ENCODE measurements around the gene TGM4.
"Not testable (repeated sequence)": the region's sequence is repeated elsewhere in the genome, so short reads cannot be mapped to it uniquely, and the experiment has no call there.

The TGM4 gene

GRCh38 chr3:44874308-44874707, at the start of gene TGM4:
Gene TGM4, plus strand, starts transcription at chr3:44874608. Its CDS starts 71 bp downstream, at chr3:44874679.
- DNase-seq: no peak

GRCh38 chr3:44825264-44825925, 49.0 kb upstream of the TGM4 start:
- no peak for DNase-seq

- no peak for DNase-seq
Observed at GRCh38 chr3:44827196-44827595, 47.2 kb upstream of the TGM4 start.

- DNase-seq: no peak
Observed at GRCh38 chr3:44831232-44831631, 43.2 kb upstream of the TGM4 start.

- DNase-seq: no peak
Observed at GRCh38 chr3:44832032-44832431, 42.4 kb upstream of the TGM4 start.

GRCh38 chr3:44832965-44833364, 41.4 kb upstream of the TGM4 start:
- no peak for DNase-seq

GRCh38 chr3:44833394-44833793, 41.0 kb upstream of the TGM4 start:
- no peak for DNase-seq

GRCh38 chr3:44835684-44836083, 38.7 kb upstream of the TGM4 start:
- DNase-seq: no peak

DNA sequence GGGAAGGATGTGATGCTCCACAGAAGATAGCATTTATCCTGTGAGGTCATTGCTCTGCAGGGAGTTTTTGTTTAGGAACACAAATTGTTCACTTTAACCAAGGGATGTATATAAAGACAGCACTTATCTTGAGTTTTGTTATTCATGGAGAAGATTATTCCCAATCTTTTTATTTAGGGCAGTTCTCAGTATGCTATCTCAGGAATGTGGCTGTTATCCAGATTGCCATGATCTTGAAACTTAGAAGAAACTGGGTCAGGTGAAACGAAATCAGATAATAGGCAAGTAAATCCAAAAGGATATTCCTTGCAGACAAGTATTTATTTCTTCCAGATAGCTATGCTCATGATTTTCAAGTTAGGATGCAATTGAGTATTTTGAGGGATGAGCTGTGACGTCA, 32.0 kb upstream of the TGM4 start:
- no peak for DNase-seq

DNA sequence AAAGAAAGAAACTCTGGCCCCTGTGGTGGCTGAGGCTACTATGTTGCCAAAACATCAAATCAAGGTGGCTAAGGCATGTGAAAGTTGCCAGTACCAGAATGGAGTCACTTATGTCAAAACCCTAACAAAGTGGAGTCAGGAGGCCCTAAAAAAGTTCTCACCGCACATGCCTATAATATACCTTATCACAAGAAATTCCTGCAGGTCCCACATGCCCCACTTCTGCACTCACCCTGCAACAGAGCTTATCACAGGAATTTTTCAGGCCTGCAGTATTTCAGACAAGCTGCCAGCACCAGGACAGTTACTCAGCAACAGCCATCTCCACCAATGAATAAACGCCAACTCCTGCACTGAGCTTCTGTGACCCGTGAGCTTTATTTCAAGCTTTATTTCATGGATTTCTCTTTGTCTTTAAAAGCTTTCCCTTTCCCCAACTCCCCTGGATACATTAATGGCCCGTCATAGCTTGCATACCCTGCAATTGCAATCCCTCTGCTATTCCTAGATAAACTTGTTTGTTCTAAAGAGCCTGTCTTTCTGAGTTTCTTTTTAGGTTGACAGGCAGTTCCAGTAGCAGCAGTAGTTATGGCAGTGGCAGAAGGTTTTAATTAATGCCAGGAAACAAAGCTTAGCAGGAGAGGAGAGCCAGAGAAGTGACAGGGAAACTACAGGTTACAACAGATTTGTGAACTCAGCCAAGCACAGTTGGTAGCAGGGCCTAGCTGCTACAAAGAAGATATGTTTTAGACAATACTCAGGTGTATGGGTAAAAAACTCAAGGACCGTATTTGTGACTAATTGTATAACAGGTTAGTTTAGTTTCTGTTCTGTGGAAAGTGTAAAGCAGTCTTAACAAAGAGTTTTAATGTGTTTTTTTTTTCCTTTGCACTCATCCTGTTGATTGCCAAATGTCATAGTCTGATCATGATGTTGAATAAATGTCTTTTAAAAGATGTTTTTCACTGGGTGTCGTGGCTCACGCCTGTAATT, 28.6 kb upstream of the TGM4 start:
- DNase-seq: no peak

GRCh38 chr3:44848634-44849033, 25.8 kb upstream of the TGM4 start:
- no peak for DNase-seq

GRCh38 chr3:44856663-44857062, 17.7 kb upstream of the TGM4 start:
- DNase-seq: not testable (repeated sequence)

DNA sequence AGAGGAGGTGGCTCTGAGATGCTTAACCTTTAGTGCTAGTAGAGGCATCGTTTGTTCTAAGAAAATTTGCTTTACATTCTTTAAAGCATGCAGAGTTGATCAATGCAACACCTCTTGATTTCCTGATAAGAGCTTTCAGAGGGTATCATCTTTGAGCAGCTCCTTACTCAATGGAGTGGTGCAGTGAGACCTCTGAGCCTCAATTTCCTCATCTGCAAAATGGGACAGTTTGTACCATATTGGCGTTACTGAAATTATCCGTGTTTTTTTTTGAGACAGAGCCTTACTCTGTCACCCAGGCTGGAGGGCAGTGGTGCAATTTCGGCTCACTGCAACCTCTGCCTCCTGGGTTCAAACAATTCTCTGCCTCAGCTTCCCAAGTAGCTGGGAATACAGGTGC, 14.3 kb upstream of the TGM4 start:
- DNase-seq: no peak

GRCh38 chr3:44861412-44862225, 12.8 kb upstream of the TGM4 start, which contains the start of gene TMEM42:
Gene TMEM42, plus strand, starts transcription at chr3:44861912. Its CDS starts 13 bp downstream, at chr3:44861925.
- peak; percentile 61 for DNase-seq

- DNase-seq: no peak
Observed at GRCh38 chr3:44862226-44862637, 12.2 kb upstream of the TGM4 start.

DNA sequence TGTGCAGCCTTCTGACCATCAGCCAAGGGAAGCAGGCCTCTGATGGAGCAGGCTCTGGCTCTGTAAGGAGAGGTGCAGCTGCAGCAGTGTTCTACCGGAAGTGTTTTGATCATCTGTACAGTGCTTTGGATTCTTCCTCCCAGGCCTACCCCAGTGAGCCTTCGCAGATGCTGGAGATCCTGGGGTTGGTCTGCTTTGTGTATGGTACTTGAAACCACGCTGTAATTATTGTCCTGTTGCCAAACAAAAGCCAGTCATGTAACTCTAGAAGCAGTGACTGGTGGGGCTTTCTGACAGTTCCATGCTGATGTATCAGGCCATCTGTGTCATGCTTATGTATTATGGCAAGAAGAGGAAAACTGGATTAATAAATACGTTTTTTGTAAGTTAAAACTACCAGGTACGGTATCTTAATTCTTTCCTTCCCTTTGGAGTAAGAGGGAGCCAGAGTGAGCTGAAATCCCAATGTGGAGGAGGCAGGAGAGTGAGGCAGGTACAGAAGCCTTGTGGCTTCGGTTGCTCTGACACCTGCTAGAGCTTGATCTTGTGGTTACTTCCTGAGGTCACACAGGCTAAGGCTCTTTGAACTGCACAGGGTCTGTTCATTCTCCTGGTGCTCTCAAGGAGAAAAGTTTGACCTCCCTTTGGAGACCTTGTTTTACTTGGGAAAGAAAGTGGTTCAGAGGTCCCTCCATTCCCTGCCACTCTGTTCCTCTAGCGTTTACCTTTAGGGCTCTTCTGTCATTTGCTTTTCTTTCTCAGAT, 9.0 kb upstream of the TGM4 start:
- DNase-seq: peak; percentile 4

DNA sequence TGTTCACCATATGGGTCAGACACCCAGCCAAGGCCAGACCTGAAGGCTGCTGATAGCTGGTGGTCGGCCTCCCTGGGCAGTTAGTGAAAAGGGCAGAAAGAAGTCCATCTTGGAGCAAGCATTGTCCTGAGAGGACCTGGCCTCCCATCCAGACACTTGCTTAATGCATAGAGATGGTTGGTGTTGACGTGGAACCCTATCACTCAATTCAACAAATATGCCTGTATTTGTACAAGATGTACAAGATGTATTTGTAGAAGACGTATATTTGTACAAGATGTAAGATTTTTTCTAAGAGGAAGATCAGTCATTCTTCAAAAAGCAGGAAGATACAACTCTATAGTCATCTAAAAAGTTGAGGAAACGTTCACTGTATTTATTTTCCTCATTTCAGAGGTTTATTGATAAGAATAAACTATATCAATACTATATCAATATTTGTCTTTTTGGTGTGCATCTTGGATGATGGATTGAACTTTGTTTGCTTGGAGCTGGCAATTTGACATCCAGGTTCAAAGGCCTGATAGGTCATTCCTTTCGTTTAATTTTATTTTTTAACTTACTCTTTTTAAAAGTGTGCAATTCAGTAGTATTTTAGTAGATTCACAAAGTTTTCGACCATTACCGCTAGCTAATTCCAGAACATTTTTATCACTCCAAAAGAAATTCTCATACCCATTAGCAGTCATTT, 6.8 kb upstream of the TGM4 start:
- DNase-seq: no peak

DNA sequence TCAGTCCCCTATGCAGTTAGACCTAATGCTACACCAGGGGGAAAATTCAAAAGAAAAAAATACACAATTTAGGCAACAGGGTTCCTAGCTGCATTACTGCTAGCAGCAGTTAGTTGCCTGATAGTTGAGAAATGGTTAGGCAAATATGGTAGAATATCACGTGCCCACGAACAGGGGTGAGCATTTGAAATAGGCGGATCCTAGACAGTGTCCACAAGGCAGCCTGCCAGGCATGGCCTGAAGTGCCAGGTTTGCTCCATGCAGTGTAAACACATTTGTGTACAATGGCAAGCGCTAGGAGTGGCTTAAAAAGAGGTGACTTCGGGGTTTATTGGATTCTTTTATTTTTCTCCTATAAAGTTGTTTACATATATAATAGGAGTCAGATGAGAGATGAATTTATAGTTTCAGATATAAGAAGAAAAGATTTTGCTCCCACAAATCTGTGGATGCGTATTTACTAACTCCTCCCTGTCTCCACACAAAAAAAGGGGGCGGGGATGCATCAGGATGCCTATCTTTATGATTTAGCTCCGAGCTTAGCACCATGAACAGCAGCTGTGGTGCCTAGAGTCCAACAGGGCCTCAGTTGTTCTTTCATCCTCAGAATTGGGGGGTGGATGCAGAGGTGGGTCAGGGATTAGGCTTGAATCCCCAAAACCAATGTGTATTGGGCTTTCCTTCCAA, 3.9 kb upstream of the TGM4 start:
- DNase-seq: peak; percentile 74

- no peak for DNase-seq
Observed at GRCh38 chr3:44875596-44875995, 1.2 kb downstream of the TGM4 start.

- DNase-seq: no peak
Observed at GRCh38 chr3:44877333-44877732, 2.9 kb downstream of the TGM4 start.

- DNase-seq: no peak
Observed at GRCh38 chr3:44880284-44880683, 5.9 kb downstream of the TGM4 start.

Measured in NCI-H774 (cell line).